Measurements from ENCODE around the gene KANK4. TPM values are rescaled to one million over a fixed set of nuclear protein-coding genes. Genes with fewer than 3 reads are reported as not detected.

KANK4 gene
- total RNA-seq, 6 experiments from 2014 or later: not detected

- no peaks in the 10 kb centered on the region for H3K4me1 Mint-ChIP-seq (ENCODE audit: low read depth)
- H3K27me3 Mint-ChIP-seq (ENCODE audit: insufficient read depth): peaks cover 20% of the 10 kb centered on the region
These were observed 7.7 kb downstream of the KANK4 start for GRCh38 chr1:62311473-62311943.

GRCh38 chr1:62309906-62310305 is 9.3 kb downstream of the KANK4 start:
- H3K36me3 Mint-ChIP-seq (ENCODE audit: low read depth): no peaks in the 10 kb centered on the region
- H3K27me3 Mint-ChIP-seq (ENCODE audit: insufficient read depth): peaks cover 19% of the 10 kb centered on the region
- no peaks in the 10 kb centered on the region for H3K4me1 Mint-ChIP-seq (ENCODE audit: low read depth)
- no peak for TF ChIP-seq CTCF (IDR thresholded peaks at IDR 0.05)
- H3K27ac Mint-ChIP-seq: no peak overlapping the region
- H3K9me3 Mint-ChIP-seq: no peaks in the 10 kb centered on the region
- DNase-seq: no peak
- H3K4me3 Mint-ChIP-seq: no peak overlapping the region

More at GRCh38 chr1:62311473-62311943, 7.7 kb downstream of the KANK4 start:
- no peaks in the 10 kb centered on the region for H3K36me3 Mint-ChIP-seq (ENCODE audit: low read depth)
- H3K27ac Mint-ChIP-seq: no peak overlapping the region
- H3K4me3 Mint-ChIP-seq: no peak overlapping the region
- no peaks in the 10 kb centered on the region for H3K9me3 Mint-ChIP-seq
- TF ChIP-seq CTCF (IDR thresholded peaks at IDR 0.05): no peak
- no peak for DNase-seq

GRCh38 chr1:62308606-62309005 is 10.6 kb downstream of the KANK4 start:
- Mint-ChIP-seq H3K27me3 (ENCODE audit: insufficient read depth) (peaks cover 15% of the 10 kb centered on the region), H3K27ac (no peak overlapping the region), H3K36me3 (ENCODE audit: low read depth) (no peaks in the 10 kb centered on the region), H3K4me3 (no peak overlapping the region), H3K9me3 (no peaks in the 10 kb centered on the region), H3K4me1 (ENCODE audit: low read depth) (no peaks in the 10 kb centered on the region)
- DNase-seq: no peak
- TF ChIP-seq CTCF (IDR thresholded peaks at IDR 0.05): no peak

- no peak for TF ChIP-seq CTCF (IDR thresholded peaks at IDR 0.05)
- Mint-ChIP-seq H3K27ac (no peak overlapping the region), H3K9me3 (no peaks in the 10 kb centered on the region), H3K27me3 (ENCODE audit: insufficient read depth) (peaks cover 16% of the 10 kb centered on the region), H3K4me3 (no peak overlapping the region), H3K36me3 (ENCODE audit: low read depth) (no peaks in the 10 kb centered on the region), H3K4me1 (ENCODE audit: low read depth) (no peaks in the 10 kb centered on the region)
- no peak for DNase-seq
These were observed 11.2 kb downstream of the KANK4 start for GRCh38 chr1:62307895-62308492.

GRCh38 chr1:62307446-62307845 is 11.8 kb downstream of the KANK4 start:
- no peaks in the 10 kb centered on the region for H3K9me3 Mint-ChIP-seq
- H3K27ac Mint-ChIP-seq: no peak overlapping the region
- H3K4me3 Mint-ChIP-seq: no peak overlapping the region
- TF ChIP-seq CTCF (IDR thresholded peaks at IDR 0.05): no peak
- no peak for DNase-seq
- no peaks in the 10 kb centered on the region for H3K36me3 Mint-ChIP-seq (ENCODE audit: low read depth)
- H3K4me1 Mint-ChIP-seq (ENCODE audit: low read depth): no peaks in the 10 kb centered on the region
- peaks cover 16% of the 10 kb centered on the region for H3K27me3 Mint-ChIP-seq (ENCODE audit: insufficient read depth)
